HS-5 (cell line): ENCODE data around the gene FAM3A.
A peak's percentile ranks its signal among the peaks of the same experiment; 100 is the strongest.

Experiments
- DNase-seq: peaks from one replicate; pipeline ENCODE4 v3.0.0-alpha.2; 2012; ENCODE audit warnings: low read depth

FAM3A gene

GRCh38 chrX:154478728-154479622, 37.1 kb downstream of the FAM3A start, which contains the start of gene LAGE3:
Gene LAGE3 (minus strand): TSS chrX:154479281. CDS start chrX:154478915, 366 bp downstream.
- peak; percentile 56 for DNase-seq

- DNase-seq, result no peak
Observed at GRCh38 chrX:154477891-154478477, 38.0 kb downstream of the FAM3A start.

GRCh38 chrX:154476821-154477220, 39.2 kb downstream of the FAM3A start:
- DNase-seq, result no peak

- no peak for DNase-seq
Observed at GRCh38 chrX:154473683-154474082, 42.3 kb downstream of the FAM3A start.

DNA sequence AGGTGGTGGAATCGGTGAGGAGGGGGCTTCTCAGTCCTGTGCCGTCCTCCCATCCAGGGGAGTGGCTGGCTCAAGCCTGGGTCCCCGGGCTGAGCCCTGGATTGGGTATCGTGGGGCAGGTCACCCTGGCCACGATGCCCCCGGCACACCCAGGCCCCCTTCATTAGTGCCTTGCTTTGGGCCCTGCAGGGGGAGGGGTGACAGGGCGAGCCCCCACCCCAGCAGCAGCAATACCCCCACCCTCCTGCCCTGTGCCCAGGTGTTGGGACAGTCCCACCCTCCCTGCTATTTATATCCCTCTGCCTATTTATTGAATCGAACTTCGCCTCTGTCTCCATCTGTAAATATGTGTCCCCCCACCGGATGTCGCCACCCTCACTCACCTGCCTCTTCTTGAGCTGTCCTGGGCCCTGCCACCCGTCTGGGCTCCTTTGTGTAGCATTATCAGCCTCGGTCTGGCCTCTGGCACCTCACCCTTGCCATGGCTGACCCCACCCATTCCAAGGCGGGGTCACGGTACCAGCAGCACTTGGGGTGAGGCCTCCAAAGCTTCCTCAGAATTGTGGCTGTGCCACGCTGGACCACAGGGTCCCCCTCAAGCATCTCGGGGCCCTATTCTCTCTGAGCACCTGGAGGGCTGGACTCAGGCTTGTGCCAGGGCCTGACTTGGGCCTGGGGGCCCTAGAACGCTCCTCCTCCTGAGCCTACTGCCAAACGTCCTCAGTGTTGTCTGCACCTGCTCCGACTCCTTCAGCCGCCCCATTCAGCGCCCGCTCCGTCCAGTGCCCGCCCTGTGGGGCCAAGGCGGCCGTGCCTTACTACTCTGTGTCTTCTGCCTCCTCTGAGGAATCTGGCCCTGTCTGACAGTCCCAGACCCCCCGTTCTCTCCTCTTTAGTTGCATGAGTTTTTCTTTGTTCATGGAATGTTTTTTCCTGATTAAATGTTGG, 43.1 kb downstream of the FAM3A start:
- no peak for DNase-seq

GRCh38 chrX:154471839-154472684, 44.0 kb downstream of the FAM3A start:
- no peak for DNase-seq

DNA sequence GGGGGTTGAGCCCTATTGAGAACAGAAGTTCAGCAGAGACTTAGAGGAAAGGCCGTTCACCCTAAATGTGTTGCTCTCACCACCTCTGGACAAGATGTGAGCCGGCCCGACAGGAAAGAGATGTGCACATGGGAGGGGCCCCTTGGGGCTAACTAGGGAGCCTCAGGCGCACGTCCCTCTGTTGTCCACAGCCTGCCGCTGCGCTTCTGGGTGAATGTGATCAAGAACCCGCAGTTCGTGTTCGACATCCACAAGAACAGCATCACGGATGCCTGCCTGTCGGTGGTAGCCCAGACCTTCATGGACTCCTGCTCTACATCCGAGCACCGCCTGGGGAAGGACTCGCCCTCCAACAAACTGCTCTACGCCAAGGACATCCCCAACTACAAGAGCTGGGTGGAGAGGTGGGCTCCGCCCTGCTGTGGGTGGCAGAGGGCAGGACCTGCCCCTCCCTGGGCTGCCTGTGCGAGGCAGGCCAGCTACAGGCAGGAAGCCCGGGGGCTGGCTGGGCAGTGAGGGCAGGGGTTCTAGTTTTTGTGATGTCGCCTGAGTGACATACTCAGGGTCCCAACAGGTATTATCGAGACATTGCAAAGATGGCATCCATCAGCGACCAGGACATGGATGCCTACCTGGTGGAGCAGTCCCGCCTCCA, 45.0 kb downstream of the FAM3A start:
- no peak for DNase-seq

DNA sequence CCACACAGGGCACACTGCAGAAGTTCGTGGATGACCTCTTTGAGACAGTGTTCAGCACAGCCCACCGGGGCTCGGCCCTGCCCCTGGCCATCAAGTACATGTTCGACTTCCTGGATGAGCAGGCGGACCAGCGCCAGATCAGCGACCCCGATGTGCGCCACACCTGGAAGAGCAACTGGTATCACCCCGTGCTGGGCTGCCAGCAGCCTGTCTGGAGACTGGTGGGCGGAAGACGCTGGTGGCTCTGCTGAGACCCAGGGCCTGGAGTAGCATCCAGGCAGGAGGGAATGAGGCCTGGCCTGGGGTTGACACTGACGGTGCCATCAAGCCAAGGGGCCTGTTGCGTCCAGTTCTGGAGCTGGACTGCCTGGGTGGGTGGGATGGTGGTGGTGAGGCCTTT, 45.6 kb downstream of the FAM3A start:
- no peak for DNase-seq

GRCh38 chrX:154469880-154470279, 46.2 kb downstream of the FAM3A start:
- no peak for DNase-seq

DNA sequence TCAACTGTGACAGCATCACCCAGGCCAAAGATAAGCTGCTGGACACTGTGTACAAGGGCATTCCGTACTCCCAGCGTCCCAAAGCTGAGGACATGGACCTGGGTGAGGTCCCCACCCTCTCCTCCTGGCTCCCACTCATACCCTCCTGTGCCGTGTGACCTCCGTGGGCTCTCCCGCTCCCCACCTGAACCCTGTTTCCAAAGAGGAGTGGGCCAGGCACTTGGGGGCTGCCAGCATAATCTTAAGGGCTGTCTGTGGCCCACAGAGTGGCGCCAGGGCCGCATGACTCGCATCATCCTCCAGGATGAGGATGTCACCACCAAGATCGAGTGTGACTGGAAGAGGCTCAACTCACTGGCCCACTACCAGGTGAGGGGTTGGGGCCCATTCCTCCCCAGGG, 46.9 kb downstream of the FAM3A start:
- no peak for DNase-seq

DNA sequence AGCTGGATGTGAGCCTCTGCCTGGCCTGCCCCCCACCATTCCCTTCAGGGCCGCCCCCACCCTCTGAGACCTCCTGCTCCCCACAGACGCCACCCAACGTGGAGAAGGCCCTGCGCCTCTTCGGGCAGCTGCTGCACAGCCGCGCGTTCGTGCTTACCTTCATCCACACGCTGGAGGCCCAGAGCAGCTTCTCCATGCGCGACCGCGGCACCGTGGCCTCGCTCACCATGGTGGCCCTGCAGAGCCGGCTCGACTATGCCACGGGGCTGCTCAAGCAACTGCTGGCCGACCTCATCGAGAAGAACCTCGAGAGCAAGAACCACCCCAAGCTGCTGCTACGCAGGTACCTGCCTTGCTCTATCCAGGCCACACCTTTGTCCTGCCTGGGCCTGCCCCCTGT, 47.8 kb downstream of the FAM3A start:
- DNase-seq, result no peak

DNA sequence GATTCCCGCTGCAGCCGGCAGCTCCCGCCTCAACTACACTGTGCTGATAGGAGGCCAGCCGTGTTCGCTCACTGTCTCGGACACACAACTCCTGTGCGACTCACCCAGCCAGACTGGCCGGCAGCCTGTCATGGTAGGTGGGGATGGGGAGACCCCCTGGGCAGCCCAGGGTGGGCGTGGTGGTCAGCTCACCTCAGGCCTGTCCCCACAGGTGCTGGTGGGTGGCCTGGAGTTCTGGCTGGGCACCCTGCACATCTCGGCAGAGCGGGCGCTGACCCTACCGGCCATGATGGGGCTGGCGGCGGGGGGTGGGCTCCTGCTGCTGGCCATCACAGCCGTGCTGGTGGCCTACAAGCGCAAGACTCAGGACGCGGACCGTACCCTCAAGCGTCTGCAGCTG, 48.5 kb downstream of the FAM3A start:
- DNase-seq, result no peak

DNA sequence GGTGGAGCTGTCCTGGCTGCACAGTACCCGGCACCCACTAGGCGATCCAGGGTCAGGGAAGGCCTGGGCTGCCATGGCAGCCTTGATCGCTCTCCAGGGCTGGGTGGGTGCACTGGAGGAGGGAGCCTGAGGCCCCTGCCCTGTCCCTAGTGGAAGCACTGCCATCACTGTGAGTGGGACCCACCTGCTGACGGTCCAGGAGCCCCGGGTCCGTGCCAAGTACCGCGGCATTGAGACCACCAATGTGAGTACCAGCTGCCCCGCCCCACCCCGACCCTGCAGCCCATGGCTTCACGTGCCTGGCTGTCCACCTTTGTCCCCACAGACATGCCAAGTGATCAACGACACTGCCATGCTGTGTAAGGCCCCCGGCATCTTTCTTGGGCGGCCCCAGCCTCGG, 49.1 kb downstream of the FAM3A start:
- no peak for DNase-seq

GRCh38 chrX:154466036-154466435, 50.0 kb downstream of the FAM3A start:
- DNase-seq, result no peak

DNA sequence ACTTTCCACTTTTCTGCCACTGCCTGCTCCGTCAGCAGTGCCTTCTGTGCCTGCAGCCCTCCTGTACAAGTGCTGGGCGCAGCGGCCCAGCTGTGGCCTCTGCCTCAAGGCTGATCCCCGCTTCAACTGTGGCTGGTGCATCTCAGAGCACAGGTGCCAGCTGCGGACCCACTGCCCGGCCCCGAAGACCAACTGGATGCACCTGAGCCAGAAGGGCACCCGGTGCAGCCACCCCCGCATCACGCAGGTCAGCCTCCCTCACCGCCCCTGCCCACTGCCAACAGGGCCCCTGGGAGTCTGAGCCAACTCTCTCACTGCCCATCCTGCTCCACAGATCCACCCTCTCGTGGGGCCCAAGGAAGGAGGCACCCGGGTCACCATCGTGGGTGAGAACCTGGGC, 50.4 kb downstream of the FAM3A start:
- no peak for DNase-seq

DNA sequence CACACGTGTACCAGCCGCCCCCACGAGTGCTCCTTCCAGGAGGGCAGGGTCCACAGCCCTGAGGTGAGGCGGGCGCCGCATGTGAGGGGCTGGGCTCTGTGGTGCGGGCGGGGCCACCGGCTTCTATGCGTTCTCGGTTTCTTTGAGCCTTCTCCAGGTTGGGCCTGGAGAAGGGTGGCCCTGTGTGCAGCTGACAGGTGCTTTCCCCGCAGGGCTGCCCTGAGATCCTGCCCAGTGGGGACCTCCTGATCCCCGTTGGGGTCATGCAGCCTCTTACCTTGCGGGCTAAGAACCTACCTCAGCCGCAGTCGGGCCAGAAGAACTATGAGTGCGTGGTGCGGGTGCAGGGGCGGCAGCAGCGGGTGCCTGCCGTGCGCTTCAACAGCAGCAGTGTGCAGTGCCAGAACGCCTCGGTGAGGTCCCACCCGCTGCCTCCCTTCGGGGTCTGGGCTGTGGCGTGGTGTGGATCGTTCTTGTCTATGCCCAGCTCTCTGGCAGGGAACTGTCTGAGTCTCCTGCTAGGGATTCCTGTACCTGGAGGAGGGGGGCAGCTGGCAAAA, 51.1 kb downstream of the FAM3A start:
- DNase-seq, result no peak

DNA sequence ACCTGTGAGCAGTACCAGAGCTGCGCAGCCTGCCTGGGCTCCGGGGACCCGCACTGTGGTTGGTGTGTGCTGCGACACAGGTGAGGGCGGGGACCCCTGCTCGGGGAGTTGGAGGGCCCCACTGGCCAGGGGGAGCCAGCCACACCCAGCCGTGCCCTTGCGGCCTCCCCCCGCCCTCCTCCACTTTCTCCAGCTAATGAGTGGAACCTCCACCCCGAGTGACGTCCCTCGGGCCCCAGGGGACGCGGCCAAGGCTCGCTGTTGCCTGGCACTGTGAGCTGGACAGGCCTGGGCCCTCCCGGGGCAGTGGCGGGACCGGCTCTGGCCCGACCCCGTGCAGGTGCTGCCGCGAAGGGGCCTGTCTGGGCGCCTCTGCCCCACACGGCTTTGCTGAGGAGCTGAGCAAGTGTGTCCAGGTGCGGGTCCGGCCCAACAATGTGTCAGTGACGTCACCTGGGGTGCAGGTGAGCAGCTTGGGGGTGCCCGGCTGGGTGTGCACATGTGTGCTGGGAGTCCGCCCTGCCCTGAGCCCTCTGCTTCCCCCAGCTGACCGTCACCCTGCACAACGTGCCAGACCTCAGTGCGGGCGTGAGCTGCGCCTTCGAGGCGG, 52.3 kb downstream of the FAM3A start:
- DNase-seq, result no peak

GRCh38 chrX:154462396-154462795, 53.6 kb downstream of the FAM3A start:
- DNase-seq, result no peak

DNA sequence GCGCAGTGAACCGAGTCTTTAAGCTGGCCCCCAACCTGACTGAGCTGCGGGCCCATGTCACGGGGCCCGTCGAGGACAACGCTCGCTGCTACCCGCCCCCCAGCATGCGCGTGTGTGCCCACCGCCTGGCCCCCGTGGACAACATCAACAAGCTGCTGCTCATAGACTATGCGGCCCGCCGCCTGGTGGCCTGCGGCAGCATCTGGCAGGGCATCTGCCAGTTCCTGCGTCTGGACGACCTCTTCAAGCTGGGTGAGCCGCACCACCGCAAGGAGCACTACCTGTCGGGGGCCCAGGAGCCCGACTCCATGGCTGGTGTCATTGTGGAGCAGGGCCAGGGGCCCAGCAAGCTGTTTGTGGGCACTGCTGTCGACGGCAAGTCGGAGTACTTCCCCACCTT, 55.7 kb downstream of the FAM3A start:
- DNase-seq, result no peak

GRCh38 chrX:154459832-154460231, 56.2 kb downstream of the FAM3A start:
- no peak for DNase-seq
